ENCODE data around the gene KCNMA1.

Gene KCNMA1

DNA sequence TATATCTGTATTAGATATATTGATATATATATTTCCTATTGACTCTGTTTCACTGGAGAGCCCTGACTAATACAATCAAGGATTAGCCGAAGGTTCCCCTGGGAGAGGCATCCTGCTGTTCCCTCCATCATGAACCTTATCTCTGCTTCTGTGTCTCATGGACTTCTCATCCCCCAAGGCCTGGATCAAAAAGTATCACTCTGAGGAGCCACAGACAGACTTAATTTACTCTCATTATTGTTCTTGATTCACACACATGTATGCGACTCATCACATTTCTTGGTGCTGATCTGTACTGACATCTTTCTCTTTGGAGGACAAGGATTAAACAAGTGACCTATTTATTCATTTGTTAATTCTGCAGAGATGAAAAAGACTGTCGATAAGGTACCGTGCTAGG, 550.2 kb downstream of the KCNMA1 start:
- no peak for DNase-seq

DNA sequence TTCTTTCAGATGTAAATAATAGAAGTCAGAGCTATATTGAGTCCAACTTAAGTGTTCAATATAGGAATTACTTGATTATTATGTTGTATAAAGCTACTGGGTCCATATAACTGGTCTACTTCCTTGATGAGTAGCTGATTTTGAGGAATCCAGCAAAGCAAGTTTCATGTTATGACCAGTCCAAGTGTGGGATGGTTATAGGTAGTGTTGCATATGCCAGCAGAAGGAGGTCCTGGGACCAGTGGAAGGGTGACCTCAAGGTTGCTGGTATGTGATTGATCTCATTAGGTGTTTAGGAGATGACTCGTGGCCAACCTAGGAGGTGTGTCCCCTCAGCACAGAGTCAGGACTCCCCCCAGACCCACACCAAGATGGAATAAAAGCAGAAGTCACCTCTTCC, 551.5 kb downstream of the KCNMA1 start:
- no peak for DNase-seq

DNA sequence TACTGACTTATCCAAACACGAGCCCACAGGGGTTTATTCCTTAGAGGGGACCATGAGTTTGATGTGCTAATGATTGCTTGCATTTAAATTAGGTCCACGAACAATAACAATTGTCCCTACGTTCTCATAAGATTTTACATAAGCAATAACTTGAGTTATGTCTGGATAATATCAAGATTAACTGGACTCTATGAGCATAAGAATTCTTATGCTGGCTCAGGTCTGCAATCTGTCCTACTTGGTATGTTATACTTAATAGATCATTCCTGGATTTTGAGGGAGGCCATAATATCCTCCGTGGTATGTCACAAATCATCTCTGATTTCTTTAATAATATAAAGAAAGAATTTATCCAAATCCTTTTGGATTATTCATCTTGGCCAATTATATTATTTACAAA, 552.3 kb downstream of the KCNMA1 start:
- DNase-seq, result no peak

DNA sequence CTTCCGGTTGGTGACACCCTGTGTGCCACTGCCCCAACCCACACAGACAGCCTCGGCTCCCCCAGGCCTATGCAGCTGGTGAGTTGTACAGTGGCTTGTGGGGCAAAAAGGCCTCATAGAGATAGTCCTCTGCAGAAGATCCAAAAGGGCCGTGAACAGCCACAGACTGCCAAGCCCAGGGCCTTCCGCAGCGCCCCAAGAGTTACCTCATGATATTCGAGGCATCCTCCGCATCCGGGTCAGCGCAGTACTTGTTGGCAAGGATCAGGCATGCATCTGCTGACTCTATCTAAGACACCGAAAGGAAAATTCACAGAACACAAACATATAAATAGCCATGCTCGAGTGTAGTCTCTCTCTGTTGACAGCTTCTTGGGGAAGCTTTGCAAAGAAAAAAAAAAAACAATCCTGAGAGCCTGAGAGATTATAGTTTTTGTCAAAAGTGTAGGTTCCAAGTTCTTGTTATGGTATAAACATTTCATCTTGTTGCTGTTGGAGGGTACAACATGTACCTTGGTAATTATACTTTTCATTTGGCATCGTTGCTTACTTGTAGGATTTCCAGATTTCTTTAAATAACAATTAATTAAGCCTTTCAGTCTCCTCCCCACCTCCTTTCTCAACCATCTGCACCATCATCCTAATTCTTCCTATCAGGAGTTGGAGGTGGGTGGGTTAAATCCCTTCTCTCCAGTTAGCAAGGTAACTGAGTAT, 553.0 kb downstream of the KCNMA1 start:
- no peak for DNase-seq

DNA sequence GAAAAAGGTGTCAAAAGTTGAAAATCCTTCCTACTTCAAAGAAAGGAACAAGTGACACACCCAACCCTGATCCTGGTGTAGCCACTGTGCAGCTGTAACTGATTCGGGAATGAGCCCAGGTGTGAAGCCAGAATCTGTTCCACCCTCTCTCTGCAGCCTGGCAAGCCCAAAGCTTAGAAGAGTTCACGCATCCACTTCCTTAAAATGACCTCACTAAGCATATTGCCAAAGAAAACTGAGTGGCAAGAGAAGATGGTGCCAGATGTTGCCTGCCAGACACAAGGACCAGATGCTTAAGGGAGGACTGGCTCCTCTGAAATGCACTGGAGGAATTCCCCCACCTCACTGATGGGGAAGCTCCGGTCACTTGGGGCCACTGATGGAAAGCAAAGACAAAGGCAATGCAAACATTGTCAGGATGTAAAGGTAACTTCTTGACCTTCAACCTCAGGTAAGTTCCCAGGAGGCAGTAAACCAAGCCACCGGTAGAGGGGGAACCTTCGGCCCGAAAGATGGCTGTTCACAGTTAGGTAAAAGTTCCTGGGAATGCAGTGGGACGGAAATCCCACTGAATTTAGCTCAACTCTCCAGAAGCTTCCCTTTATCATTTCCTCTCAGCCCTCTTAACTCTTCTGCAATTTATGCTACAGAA, 554.9 kb downstream of the KCNMA1 start:
- no peak for DNase-seq

DNA sequence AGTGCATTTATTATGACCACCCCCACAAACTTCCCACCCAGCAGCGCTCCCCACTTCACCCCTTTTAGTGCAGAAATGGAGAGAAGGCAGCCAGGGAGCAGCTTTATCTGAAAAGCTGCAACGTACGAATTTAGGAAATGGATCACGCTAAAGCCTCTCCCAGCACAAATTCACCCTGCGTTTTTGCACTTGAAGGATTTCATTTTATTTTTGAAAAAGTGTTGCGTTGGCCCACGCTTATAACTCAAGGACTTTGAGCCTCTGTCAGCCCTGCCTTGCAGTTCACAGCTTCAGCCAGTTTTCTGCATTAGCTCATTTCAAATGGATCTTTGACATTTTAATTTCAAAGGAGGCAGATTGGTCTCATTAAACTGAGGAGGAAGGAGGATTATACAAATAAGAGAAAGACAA, 556.1 kb downstream of the KCNMA1 start:
- DNase-seq, result no peak

DNA sequence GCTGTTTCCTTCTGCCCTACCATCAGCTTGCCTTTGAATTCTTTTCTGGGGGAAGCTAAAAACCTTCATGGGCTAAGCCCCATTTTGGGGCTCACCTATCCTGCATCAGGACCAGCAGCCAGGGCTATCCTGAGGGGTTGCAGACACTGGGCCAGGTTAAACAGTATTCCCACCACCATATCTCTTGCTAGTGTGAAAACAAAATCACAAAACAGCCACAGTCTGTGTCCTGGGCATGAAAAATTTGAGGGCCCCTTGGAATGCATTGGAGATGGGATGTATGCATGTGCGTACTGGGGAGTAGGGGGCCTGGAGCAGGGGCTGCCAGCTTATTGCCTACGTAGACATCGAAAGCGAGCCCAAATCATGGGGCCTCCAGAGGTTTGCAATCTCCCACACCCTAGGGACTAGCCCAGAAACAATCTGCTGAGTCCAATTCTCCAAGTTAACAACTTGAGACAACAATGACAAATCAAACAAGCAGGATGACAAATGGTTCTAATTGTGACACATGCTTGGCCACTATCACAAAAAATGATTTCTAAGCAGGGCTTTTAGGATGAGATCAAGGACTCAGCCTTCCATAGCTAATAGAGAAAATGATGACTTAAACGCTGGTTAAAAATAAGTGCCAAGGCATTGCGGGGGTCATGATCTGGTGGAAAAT, 557.1 kb downstream of the KCNMA1 start:
- DNase-seq, result no peak

DNA sequence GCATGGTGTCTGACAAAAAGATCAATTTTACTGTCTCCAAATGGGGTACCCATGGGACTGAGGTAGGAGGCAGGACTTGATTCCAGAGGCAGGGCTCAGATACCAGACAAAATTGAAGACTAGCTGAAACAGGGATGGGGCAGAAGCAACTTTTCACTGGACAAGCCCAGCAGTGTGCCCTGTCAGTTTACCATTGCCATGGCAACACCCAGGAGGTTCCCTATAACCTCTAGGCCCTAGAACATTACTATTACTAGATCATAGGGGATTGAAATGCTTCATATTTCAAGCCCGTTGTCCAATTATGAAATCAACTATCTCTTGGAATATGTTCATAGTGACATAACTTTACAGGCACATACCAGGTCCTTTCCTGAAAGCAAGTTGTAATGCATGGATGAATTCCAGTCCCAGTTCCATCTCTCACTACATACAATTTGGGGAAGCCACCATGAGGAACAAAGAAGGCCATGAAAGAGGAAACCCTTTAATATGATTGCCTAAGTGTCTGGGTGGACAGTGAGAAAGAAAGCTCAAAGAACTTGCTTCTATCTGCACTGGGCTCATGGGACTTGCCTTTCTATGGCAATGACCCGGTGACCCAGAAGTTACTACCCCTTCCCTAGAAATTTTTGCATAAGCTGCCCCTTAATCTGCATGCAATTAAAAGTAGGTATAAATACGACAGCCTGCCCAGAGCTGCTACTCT, 557.9 kb downstream of the KCNMA1 start:
- DNase-seq, result no peak

DNA sequence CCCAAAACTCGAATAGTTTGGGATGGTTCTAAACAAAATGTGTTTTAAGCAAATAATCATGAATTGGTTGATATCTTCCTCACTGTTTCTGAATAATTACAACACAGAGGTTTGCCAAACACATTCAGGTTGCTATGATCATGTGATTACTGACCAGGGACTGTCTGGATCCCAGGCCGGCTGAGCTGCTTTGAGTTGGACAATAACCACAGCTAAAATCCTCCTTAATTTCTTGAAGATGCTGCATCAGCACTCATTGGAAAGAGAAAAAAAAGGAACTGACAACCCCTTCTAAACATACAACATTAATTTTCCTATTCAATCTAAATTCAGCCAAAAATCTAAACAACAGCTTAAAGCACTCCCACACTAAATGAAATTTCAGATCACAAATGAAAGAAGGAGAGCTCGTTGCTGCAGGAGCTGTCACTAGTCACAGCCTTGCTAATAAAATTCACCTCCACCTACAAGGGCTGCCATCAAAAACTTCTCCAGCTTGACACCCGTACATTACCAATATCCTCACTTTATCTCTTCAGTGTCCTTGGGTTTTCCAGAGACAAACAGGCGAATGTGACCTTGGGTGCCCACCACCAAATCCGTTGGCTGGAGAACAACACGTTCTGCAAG, 560.2 kb downstream of the KCNMA1 start:
- DNase-seq, result no peak

DNA sequence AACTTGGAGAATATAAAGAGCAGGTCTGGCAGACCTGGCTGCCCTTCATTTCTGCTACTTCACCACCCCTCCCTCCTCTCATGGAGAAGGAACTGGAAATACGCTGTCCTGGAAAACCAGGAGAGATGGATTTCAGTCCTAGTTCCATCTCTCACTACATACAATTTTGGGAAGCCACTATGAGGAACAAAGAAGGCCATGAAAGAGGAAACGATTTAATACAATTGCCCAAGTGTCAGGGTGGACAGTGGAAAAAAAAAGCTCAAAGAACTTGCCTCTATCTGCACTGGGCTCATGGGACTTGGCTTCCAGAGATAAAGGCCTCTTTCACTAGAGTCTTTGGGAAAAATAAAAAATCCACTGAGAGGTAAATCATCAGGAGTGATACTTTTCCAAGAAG, 561.7 kb downstream of the KCNMA1 start:
- DNase-seq, result no peak

DNA sequence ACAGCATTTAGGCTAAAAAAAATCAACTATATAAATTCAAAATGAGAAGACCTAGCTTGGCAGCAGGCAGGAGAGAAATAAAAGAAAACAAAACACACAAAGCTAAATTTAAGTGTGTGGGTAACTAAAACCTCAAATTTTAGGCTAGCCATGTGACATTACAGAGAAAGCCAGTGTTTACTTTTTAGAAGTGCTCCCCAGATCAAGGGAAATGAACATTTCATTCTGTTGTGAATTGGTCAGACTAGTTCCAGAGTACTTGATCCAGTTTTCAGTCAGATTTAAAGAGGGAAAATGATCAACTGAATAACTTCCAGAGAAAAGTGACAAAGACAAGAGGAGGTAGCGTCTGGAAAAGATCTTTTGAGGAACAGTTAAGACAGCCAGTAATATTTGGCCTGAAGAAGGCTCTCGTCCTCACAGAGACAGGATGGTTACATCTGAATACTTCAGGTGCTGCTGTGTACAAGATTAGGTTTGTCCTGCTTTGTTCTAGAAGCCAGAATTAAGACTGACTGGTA, 563.4 kb downstream of the KCNMA1 start:
- DNase-seq, result no peak

DNA sequence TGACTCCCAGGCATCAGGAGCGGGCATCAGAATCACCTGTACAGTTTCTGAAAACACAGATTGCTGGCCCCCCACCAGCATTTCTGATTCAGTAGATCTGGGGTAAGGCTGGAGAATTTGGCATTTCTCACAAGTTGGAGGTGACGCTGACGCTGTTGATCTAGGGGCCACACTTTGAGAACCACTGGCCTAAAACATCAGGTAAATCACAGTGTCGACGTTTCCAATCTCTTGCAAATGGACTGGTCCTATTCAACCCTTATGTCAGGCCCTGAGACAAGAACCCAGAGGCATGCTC, 564.0 kb downstream of the KCNMA1 start:
- DNase-seq, result no peak

DNA sequence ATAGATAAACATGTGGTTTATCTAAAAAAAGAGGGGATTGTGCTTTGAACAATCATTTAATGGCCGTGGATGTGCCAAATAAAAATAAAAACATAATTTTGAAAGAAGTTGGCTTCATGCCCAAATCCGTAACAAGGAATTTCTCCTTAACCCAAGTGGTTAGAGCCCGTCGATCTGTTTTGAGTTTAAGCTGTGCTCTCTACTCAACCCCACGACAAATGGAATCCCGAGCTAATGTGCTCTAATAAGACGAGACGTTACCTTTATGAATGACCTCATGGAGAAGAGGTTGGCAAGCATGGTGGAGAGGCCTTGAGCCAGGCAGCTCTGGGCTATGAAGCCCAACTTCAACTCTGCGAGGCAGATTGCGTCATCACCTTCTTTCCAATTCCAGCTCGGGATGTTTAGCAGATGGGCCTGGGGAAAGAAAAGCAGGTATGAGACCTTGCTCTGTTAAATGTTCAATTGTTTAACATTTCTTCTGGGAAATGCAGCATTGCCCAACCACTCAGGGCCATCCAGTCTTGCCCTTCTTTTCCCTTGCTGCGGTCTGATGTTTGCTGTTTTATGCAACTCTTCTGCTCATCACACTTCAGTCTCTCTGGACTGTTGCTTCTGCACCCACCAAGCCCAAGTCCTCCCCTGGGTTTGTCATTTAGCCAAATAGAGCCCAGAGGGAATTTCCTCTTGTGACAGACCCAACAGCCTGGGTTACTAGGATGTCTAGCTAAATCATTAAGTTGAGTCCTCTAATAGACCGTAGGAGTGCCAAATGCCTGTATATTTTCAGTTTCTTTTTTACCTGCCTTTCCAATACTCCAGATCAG, 564.6 kb downstream of the KCNMA1 start:
- DNase-seq, result no peak

DNA sequence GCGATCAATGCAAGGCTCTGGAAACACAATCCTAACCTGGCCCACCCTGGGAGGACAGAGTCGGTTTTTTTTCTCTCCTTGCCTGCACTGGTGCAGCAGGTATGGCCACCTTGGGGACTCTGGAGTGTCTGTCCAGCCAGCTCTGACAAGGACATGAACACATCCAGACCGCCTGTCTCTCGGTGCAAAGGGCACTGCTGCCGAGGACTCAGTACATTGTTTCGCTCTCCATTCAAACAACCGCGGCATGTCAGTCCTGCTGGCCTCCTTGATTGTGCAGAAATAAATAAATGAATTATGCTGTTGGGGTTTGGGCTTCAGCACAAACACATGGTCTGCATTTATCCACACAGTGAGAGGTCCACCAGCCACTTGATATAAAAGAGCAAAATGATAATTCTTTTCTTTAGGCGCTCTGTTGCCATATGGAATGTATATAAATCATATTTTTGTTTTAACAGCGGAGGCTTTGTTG, 565.2 kb downstream of the KCNMA1 start:
- no peak for DNase-seq

DNA sequence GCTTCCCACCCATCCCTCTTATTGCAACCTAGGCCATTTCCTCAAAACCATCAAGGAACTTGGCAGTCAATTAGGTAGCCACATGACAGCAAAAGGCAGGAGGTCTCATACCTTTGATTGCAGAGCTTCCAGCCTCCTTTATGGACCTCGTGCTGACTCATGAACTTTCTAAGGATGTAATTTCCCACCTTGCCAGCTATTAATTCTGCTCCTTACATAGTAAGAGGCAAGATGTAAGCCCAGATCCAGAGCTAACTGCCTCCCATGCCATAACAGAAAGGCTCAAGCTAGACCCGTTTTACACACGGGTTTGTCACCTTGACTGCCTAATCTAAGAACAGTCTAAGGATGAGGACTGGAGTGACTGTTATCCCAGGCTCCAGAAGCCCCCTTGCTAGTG, 565.7 kb downstream of the KCNMA1 start:
- DNase-seq, result no peak

DNA sequence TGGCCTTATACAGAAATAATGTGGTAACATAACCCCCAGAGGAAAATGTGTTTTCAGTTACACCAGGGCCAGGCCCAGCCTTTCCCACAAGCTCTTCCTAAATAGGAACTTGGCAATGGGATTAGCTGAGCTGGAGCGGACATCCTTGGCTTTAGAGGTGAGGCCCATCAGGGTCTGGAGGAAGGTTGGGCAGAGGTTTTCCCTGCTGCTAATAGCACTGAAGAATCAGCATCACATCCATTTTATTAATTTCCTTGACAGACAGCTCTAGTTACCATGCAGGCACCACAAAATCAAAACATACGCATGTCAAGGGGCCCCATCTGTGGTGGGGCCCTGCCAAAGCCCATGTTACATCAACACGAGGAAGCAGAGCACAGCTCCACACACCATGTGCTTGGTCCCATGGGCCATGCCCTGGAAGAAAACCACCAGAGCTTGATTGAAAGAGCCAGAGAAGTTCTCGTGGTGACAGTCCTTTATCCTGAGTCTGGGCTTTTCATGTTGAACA, 566.6 kb downstream of the KCNMA1 start:
- no peak for DNase-seq

DNA sequence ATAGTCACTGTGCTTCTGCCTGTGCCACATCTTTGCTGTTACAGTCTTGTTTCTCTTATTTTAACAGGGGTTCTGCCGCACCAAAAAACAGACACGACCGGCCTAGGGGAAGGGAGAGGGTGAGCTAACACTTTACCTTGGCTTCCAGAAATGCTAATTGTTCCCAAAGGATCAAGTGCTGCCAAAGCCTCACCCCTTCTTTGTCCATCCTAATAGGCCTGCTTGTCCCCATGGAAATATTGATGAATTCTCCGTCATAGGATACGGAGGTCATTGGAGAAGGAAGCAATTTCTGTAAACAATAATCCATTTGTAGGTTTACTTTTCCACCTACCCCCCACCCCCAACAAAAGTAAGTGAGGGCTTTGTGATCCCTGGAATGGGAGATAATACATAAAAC, 567.3 kb downstream of the KCNMA1 start:
- DNase-seq, result no peak

DNA sequence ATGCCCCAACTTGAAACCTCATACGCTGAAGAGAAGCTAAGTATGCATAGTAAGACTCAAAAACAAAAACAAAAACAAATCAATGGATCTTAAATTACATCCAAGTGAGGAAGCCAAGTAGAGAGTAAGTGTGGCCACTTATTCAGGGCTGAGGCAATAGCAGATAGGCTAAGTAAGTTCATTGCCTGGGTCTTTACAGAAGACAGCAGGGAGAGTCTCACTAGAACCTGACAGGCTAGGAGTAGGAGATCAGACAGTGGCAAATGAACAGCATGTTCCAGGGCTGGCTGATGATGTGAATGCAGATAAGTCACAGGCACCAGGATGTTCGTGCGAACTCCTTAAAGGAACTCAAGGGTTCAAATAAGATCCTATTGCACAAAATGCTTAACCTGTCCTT, 568.6 kb downstream of the KCNMA1 start:
- no peak for DNase-seq

DNA sequence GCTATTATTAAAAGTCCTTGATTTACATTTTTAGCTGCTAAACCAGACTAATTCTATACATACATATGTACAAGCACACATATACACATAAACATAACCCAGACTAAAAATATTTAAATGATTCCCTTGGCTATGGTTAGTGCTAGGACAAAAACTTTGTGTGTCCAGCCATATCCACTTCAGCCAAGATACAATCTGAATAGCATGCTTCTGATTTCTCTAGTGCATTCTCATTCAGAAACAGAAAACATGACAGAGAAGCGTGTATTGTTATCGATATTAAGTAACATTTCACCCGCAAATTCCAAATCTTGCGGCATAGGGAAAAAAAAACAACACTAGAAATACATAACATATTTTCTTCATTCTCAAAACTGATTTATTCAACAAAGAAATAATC, 569.3 kb downstream of the KCNMA1 start:
- no peak for DNase-seq

DNA sequence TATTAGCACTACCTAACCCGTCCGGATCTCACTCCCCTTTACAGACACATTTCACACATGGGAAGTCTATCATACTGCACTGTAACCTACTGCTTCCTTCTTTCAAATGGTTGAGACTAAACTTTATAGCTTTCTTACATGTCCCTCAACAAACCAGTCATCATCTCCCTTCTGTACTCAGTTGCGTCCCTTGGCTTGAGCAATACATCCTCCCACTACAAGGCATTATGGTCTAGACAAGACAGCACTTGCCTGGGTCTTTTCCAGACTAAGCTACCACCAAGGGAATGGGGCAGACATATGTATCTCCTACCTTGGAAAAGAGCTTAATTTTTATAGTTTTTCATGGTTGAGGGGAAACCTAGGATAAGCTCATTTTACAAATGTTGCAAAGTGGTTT, 575.2 kb downstream of the KCNMA1 start:
- DNase-seq, result no peak

DNA sequence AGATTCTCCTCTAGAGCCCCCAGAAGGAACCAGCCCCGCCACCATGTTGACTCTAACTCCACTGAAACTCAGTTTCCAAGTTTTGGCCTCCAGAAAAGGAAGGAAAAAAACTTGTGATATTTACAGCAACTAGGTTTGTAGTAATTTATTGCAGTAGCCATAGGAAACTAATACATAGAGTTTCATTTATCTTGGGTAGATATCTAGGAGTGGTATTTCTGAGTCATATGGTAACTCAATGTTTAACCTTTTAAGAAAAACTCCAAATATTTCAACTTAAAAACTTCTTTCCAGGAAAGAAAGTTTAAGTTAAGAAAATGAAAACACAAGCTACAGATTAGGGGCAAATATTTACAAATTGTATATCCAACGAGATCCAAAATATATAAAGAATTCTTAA, 576.7 kb downstream of the KCNMA1 start:
- DNase-seq, result no peak

DNA sequence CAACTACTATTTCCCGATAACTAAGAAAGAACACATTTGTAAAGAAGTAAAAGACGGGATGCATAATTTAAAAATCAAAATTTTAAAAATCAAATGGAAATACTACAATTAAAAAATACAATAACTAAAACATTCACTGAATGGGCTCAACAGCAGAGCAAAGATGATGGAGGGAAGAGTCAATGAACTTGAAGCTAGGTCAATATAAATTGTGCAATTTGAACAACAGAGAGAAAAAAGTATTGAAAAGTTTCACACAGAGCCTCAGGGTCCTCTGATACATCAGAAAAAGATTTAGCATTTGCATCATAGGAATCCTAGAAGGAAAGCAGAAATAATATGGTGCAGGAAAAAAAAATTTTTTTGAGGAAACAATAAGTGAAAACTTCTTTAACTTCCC, 581.0 kb downstream of the KCNMA1 start:
- DNase-seq, result no peak

Data from stimulated activated CD8-positive, alpha-beta memory T cell treated with anti-CD3 and anti-CD28 coated beads, Interleukin-4, amount 100 ng/mL, for 48 hours (primary cell).